GM21786 (cell line): Measurements from ENCODE around the gene FAM81A.

Experiments used
- ATAC-seq: cut with Tn5 transposase; IDR thresholded peaks from one replicate; pipeline ENCODE4 v1.9.1; 2021; ENCODE audit not compliant: unreplicated experiment

Gene FAM81A

DNA sequence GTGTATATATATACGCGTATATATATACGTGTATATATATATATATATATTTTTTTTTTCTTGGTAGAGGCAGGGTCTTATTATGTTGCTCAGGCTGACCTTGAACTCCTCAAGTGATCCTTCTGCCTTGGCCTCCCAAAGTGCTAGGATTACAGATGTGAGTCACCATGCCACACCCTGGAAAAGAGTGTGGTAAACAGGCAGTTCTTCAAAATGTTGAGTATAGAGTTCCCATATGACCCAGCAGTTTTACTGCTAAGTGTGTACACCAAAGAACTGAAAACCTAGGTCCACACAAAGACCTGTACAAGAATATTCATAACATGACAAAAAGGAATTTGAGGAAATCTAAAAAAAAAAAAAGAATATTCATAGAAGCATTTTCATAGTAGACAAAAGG is 101.8 kb downstream of the FAM81A start:
- no peak for ATAC-seq

DNA sequence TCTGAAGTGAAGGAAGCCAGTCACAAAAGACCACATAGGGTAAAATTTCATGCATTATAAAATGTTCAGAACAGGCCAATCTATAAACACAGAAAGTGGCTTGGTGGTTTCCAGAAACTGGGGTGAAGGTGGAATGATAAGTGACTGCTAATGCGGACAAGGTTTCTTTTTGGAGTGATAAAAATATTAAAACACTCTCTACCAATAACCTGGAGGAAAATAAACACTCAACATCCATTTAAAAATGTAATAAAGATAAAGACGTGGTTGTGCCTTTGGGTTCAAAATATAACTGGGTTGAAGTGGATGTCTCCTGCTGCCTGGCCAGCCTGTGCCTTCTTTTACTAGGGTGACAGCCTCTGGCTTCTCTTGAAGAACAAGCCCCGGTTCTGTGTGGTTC is 102.7 kb downstream of the FAM81A start:
- no peak for ATAC-seq

DNA sequence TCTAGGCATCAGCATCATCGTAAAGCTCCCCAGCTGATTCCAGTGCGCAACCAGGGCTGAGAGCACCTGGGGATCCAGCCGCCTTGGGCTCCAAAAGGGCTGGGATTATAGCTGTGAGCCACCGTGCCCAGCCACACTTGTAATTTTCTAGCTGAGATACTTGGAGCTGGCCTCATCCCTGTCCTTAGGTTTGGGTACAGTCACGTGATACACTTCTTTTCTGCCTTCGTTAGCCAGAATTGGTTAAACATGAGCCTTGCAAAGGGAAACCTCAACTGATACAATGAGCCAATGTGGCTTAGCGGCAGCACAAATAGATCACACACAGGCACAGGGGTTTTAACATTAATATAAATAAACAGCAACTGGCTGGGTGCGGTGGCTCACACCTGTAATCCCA is 103.8 kb downstream of the FAM81A start:
- no peak for ATAC-seq

DNA sequence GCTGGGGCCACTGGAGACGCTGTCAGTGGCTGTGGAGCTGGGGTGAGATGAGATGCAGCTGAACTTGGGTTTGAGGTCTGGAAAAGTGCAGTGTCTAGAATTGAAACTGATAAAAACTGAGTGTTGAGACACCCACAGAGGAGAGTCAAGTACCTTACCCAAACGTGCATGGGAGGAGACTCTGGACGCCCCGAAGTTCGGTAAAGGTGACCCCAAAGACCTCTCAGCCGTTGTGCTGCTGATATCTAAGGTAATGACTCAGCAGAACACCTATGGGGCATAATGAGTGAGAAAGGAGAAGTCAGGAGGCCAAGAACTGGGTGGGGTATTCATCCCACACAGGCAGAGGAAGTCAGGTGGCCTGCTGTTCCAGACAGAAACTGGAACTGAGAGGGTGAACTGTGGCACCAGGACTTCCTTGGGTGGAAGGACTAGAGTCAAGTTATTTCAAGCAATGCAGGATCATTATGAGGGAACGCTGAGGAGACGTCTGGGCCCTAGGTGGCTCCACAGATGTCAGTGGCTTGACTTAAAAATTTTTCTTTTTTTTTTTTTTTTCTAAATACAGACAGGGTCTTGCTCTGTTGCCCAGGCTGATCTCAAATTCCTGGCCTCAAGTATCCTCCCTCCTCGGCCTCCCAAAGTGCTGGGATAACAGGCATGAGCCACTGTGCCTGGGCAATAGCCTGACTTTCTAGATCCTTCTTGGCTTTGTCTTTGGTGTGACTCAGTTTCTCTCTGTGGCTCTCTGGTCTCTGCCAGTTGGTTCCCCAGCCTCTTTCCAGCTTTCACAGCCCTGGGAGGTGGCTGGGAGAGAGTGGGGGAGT is 105.9 kb downstream of the FAM81A start:
- peak; percentile 80 for ATAC-seq

DNA sequence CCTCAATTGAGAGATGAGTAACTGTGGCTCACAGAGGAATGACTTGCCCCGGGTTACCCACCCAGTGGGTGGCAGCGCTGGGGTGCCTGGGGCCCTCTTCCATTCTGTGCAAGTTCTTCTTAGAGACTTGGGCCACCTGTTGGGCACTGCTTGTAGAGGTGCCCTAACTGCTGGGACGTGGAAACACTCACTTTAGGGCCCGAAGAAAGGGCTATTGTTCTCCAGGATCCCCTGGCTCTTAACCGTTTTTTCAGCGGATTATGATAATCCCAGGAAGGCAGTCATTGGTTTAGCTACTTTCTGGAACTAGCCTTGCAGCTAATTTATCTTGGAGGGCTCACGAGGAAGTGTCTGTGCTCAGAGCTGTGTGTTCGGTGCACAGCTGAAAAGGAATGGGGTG is 107.6 kb downstream of the FAM81A start:
- ATAC-seq, result no peak

DNA sequence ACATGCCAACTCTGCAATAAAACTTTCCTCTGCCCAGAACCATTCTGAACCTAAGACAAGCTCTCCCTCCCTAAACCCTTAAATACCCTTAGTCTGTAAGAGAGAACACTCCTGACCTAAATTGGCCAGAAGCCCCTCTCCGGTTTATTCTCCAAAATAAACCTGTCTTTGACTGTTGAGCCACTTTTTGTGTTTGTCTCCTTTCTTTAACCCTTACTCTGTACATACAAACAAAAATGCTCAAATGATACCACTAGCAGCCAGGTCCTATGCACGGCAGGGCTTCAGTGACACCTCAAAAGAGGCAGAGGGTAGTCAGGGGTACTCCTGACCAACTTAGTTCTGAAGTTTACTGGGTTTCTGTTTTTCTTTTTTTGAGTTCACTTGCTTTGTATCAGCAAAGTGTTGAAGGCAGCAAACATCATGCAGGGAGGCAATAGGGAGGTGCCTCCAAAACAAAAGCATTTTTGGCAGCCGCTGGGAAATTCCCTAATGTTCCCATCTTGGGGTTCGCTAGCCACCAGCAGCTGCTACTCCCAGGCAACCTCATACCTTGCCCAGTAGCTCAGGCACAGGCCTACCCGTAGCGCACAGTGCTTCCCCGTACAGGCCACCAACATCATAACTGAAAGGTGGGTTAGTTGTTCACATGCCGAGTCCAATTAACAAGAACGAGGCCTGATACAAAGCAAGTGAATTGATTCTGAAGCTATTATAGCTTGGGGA is 110.7 kb downstream of the FAM81A start:
- no peak for ATAC-seq

DNA sequence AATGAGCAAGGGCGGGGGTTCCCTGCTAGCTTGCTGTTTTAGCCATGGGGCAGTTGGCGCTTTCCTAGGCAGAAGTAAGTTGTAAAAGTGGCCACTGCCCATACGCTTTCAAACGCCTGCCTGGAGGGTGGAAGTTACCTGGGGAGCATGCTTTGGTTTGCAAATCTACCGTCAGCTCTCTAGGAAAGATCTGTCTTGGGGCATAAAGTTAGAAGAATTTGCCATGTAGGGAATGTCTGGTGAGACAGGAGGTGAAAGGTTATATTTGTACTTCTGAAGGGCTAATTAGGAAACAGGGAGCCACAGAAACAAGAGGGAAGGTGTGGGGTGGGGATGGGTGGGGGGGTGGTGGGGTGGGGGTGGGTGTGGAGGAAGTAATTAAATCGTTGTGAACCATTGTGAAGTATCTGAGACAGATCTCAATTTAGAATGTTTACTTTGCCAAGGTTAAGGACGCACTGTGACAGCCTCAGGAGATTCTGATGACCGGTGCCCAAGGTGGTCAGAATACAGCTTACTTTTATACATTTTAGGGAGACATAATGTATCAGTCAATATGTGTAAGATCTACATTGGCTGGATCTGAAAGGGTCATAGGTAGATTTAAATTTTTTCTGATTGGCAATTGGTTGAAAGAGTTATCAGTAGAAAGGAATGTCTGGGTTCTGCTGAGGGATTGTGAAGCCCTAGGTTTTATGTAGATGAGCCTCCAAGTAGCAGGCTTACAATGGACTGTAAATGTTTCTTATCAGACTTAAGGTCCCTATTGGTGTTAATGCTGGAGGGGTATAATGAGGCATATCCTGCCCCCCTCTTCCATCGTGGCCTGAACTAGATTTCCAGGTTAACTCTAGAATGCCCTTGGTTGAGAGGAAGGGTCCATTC is 111.6 kb downstream of the FAM81A start:
- no peak for ATAC-seq

DNA sequence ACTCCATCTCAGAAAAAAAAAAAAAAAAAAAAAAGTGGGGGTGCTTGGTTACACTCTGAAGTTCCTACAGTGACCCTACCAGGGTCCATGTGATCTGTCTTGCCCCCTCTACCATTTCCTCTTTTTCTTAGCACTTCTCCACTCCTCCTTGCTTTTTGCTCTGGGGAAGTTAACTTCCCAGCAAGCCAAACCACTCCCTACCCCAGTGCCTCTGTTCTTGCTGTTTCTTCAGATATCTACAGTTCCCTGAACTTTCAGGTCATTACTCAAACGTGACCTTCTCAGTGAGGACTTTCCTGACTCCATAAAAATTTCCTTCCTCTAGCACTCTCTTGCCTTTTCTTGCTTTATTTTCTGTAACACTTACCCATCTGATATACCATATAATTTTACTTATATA is 112.5 kb downstream of the FAM81A start:
- no peak for ATAC-seq

DNA sequence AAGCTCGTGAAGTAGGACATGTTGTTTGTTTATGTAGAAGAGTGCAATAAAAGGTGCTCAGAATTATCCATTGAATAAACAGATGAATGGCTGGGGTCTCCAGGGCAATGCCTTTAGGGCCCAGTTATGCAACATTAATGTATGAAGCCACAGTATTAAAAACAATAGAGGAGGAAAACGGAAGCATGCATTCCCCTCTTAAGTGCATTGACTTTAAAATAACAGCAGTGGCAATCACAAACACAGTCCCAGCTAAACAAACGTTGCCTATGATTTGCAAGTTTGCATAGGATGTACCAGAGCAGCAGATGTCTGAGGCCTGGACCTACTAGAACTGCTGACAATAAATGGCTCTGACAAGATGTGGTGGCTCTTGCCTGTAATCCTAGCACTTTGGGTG is 113.0 kb downstream of the FAM81A start:
- no peak for ATAC-seq

DNA sequence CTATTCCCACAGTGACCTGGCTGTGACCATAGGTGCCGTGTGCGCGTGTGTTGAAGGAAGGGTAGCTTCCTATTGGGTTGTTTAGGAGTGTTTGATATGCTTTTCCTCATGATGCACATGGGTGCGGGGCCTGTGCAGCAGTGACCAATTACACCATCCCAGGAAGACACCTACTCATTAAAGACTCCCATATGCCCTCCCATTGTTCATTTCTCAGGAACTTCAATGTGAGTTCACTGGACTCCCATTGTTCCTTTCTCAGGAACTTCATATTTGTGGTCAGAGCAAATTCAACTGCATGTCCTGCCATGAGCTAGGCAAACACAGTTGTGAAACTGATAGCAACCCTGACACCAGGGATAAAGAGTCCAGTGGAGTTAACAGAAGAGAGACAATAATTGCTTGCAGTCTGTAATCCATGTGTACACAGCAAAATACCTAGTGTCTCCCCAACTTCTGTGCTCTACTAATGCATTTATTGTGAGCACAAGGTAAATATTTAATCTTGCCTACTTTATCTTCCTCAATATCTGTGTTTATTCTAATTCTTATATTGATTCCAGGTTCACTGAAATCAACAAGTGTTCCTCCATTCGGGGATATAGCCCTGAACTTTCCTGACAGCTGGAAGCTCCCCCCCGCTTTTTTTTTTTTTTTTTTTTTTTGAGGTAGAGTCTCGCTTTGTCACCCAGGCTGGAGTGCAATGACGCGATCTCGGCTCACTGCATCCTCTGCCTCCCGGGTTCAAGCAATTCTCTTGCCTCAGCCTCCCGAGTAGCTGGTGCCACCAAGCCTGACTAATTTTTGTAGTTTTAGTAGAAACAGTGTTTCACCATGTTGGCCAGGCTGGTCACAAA is 116.1 kb downstream of the FAM81A start:
- ATAC-seq, result no peak

DNA sequence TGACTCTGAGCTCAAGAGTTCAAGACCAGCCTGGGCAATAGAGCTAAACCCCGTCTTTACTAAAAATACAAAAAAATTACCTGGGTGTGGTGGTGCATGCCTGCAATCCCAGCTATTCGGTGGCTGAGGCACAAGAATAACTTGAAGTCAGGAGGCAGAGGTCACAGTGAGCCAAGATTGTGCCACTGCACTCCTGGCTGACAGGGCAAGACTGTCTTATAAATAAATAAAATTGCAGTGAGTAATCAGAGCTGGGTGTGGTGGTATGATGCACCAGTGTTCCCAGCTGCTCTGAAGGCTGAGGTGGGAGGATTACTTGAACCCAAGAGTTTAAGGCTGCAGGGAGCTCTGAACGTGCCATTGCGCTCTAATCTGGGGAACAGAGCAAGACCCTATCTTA is 117.7 kb downstream of the FAM81A start:
- no peak for ATAC-seq

DNA sequence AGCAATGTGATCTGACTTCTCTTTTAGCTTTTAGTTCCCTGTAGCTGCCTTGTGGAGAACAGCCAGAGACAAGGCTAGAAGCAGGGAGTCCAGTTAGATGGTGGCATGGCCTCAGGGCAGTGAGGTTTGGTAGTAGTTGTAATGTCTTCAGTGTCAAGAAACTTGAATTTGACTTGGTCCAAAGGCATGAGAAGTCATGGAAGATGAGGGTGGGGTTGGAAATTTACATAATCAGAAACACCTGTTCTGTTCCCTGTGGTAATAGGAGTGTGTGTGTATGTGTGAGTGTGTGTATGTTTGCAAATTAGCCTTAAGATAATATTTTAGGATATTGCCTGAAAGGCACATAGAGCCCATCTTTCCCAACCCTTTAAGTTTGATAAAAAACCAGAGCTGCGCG is 118.4 kb downstream of the FAM81A start:
- ATAC-seq, result no peak

DNA sequence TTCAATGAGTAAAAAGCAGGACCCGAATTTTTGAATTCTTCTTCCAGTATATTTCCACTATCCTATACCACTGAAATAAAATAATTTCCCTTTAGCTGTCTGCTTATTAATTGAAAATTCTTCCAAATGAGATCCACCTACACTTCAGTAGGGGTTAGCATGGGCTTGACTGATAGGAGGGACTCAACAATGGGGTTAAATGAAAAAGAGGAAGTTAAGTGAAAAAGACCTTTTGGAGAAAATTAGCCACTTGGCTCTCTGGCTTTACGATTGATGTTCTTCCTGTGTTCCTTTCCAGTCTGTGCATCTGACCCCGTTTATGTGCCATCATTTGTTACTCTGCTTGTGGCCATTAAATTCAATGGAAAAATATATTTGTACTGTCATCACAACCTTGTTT is 119.6 kb downstream of the FAM81A start:
- ATAC-seq, result no peak

DNA sequence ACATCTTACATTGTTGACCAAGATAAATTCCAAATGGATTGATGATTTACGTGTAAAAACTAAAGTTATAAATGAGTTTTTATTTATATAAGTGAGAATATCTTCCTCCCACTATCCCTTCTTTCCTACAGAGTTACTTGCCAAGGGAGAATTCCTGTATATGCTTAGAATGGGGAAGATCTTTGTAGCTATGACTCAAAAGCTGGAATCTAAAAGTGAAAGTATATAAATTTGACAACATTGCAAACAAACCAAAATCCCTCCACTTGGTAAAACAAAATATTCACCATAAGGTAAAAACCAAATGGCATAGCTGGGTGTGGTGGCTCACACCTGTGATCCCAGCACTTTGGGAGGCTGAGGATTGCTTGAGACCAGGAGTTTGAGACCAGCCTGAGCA is 120.9 kb downstream of the FAM81A start:
- ATAC-seq, result no peak

DNA sequence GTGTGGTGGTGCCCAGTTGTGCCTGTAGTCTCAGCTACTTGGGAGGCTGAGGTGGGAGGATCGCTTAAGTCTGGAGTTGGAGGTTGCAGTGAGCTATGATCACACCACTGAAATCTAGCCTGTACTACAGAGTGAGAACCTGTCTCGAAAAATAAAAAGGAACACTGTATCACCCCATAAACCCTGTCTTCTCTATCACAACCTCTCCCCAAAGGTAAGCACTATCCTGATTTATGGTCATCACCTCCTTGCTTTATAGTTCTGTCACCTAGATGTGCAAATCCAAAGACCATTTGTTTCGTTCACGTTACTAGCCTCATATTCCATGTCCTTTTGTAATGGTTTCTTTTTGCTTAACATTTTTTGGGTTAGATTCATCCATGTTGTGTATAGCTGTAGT is 123.6 kb downstream of the FAM81A start:
- no peak for ATAC-seq

DNA sequence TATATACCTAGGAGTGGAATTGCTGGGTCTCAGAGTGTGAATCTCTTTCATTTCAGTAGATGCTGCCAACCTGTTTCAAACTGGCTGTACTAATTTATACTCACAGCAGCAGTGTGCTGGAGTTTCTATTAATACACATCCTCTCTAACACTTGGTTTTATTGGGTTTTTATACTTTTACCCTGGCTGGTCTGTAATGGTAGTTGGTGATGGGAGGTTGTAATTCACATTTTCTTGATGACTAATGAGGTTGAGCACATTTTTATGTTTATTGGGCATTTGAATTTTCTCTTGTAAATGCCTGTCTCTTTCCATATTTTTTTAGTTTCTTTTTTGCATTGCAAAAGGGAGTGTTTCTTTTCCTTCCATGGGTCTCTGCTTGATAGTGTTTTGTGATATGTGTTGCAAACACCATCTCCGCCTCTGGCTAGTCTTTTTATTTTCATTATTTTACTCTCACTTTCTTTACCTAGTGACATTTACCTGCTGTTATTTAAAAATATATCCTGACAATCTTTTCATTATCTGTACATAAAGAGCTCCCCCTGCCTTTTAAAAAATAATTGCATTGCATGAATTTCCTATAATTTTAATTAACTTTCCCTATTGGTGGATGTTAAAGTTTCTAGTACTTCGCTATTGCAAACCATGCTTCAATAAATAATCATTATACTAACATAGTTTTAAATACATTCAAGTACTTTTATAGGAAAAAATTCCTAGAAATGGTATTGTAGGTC is 124.6 kb downstream of the FAM81A start:
- ATAC-seq, result no peak

DNA sequence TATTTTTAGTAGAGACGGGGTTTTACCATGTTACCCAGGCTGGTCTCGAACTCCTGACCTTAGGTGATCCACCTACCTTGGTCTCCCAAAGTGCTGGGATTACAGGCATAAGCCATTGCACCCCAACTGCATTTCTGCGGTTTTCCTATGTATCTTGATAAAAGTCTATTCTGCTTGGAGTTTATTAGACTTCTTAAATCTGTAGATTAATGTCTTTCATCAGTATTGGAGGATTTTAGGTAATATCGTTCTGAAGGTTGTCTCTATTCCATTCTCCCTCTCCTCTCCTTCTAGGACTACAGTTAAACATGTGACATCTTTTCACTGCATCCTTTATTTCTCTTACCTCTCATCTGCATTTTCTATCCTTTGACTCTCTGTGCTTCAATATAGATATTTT is 127.3 kb downstream of the FAM81A start:
- ATAC-seq, result no peak

DNA sequence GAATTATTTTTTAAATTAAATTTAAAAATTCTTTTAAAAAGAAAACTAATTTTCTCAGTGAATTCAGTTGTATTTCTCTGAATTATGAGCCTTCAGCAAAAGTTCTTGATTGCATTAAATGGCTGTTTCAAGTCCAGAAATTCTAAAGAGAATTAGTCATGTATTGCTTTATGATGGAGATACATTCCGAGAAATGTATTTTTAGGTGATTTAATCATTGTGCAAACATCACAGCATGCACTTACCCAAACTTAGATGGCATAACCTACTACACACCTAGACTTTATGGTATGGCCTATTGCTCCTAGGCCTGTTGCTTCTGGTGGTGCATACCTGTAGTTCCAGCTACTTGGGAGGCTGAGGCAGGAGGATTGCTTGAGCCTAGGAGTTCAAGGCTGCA is 129.3 kb downstream of the FAM81A start:
- ATAC-seq, result no peak

DNA sequence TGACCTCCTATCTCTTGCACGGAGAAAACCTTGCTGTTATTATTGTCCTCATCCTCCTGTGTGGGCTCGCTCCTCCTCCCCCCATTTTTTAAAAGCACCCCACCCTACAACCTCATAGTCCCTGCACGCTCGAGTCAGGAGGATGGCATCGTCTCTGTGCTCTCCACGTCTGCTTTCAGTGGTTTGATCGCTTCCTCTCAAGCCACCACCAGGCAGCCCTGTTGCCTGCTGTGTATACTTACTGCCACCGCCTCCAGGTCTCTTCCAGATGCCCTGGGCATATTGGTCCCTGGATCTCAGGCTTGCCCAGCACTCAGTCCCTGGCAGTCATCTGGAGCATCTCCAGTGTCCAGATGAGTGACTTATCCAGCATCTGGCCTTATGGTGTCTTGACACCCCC is 131.5 kb downstream of the FAM81A start:
- no peak for ATAC-seq

DNA sequence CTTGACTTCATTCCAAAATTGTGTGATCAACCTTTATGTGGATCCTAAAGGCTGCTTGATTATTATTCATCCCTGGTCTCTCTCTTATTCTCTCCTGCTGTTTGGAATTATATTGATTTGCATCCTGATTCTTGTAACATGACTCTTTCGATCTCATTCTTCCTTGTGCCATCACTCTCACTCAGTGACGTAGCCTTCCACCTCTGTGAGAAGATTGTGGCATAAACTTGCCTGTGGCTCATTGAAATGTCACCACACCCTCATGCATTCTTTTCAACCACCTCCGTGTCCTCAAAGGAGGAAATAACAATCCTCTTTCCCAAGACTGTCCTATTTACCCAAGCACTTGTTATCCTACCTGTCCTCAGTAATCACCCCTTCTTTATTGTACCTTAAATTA is 132.3 kb downstream of the FAM81A start:
- ATAC-seq, result no peak
